GM18868 (cell line): ENCODE results near the gene RREB1.

Source experiments
- ATAC-seq: cut with Tn5 transposase; IDR thresholded peaks from one replicate; pipeline ENCODE4 v1.9.1; 2021; ENCODE audit warnings: mild to moderate bottlenecking, moderate library complexity; ENCODE audit not compliant: unreplicated experiment

Gene RREB1

DNA sequence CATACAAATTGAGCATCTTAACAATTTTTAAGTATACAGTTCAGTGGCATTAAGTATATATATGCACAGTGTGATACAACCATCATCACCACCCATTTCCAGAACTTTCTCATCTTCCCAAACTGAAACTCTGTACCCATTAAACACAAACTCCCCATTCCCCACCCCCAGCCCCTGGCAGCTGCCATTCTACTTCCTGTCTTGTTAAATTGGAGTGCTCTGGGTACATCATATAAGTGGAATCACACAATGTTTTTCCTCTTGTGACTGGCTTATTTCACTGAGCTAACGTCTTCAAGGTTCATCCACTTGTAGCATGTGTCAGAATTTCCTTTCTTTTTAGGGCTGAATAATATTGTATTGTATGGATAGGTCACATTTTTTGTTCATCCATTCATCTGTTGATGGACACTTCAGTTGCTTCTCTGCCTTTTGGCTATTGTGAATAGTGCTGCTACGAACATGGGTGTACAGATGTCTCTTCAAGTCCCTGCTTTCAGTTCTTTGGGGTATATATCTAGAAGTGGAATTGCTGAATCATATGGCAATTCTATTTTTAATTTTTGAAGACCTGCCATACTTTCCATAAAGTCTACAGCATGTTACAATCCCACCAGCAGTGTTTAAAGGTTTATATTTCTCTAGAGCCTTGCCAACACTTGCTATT is 19.6 kb upstream of the RREB1 start:
- ATAC-seq, result no peak

GRCh38 chr6:7098993-7099392 is 8.8 kb upstream of the RREB1 start:
- ATAC-seq, result no peak

- ATAC-seq, result peak; percentile 55
Observed at GRCh38 chr6:7100072-7100752, 7.5 kb upstream of the RREB1 start.

GRCh38 chr6:7100753-7101081 is 7.0 kb upstream of the RREB1 start:
- ATAC-seq, result no peak

DNA sequence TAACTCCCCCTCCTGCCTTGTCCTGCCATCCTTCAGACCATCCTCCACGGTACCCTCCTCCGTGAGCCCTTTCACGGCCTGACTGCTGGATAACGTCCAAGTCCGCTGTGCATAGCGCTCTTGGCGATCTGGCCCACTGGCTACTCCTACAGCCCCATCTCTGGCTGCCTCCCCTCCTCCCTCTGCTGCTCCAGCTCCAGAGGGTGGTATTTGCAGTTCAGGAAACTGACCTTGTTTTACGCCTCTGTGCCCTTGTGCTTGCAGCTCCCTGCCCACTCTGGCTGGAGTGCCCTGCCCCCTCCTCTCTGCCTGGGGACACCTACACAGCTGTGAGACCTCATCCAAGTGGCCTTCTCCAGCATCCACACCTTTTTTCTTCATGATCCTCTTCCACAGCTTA is 6.5 kb upstream of the RREB1 start:
- no peak for ATAC-seq

- ATAC-seq, result no peak
Observed at GRCh38 chr6:7104752-7105151, 3.0 kb upstream of the RREB1 start.

- no peak for ATAC-seq
Observed at GRCh38 chr6:7106215-7106751, 1.5 kb upstream of the RREB1 start.

DNA sequence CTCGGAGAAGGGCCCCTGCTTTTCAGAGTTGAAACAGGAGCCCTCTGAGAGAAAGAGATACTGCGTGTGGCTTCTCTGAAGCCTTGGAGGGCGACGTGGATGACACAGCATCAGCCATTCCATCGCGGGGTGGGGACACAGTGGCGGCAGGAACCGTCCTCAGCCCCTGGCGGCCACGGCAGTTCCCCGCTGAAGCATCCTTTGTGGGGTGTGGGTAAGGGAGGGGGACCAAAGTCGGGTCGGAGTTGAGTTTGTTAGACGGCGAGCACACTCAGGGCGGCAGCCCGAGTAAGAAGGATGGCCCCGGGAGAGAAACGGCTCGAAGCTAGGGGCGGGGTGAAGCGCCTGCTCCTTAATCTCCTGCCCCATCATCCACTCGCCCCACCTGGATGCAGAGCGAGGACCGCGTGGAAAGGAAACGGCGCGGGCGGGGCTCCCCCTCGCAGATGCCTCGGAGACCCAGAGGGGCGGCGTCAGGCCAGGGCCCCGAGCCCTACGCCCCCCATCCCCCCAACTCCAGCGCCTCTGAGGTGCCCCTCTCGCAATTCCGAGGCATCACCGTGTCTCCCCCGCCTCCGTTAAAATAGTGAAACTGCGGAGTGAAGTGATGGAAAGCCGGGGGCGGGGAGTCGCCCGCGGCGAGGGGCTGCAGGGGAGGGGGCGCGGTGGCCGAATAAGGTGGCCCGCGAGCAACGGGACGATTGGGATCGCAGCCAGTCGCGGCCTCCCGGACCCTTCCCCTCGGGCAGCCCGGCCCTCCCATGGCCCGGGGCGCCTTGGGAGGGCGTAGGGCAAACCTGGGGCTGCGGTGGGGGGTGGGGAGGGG is 796 bp upstream of the RREB1 start:
- peak; percentile 45 for ATAC-seq

DNA sequence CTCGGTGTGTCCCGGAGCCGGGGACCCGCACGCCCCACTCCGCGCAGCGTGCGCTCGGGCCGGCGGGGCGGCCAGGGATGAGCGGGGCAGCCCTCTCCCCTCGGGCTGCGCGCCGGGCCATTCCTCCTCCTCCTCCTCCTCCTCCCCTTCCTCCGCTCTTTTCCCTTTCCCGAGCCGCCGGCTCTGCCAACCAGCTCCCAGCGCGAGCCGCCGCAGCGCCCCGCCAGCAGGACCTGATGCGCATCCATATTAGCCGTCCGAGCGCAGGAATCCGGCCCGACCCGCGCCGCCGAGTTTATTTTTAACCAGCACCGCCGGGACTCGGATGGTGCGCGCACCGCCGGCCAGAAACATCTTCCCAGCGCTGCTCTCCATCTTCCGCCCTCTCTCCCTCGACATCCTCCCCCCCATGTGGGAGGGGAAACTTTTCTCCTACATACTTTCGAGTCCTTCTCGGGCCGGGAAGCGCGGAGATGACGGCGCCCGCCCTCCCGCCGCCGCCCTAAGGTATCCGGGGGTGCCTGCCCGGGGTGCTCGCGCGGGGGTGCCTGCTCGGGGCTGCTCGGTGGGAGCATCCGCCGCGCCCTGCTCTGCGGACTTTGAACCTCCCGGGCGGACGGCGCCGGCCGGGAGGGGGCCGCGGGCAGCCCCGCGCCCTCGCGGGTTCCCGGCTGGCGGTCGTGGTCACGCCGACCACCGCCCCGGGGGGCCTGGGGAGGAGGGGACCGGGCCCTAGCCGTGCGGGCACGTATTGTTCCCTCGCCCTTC is 619 bp downstream of the RREB1 start:
- no peak for ATAC-seq

DNA sequence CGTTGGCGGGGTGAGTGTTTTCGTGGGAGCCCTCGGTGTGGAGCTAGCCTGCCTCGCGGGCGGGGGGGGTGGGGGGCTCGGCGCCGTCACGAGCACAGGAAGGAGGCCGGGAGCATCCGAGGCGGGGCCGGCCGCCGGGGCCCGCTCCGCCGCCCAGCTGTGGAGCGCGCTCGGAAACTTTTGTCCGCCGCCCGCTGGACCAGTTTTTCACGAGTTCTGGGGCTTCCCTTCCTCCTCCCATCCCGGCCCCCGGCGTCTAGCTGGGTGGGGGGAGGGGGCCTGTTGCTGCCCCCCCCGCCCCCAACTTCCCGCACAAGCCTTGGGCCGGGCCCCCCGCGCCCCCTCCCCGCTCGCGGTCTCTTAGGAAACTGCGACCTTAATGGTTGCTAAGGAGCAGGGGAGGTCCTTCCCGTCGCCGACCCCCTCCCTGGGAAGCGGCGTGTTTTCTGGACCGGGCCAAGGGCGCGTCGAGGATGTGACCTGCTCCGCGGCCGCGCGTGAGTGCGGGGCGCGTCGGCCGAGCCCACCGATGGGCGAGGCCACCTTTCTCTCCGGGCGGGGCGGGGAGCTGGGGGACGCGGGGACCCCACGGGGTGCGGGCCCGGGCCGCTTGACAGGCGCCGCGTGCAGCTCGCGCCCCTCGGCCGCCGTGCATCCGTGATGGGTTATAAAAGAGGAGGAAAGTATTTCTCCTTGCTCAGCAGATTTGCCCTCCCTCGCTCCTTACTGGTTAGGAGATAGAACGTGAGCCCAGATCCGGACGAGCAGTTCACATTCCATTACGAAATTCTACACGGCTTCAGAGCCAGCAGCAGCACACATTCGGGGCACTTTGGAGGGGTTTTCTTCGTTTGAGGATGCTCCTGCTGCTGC is 1.4 kb downstream of the RREB1 start:
- no peak for ATAC-seq

DNA sequence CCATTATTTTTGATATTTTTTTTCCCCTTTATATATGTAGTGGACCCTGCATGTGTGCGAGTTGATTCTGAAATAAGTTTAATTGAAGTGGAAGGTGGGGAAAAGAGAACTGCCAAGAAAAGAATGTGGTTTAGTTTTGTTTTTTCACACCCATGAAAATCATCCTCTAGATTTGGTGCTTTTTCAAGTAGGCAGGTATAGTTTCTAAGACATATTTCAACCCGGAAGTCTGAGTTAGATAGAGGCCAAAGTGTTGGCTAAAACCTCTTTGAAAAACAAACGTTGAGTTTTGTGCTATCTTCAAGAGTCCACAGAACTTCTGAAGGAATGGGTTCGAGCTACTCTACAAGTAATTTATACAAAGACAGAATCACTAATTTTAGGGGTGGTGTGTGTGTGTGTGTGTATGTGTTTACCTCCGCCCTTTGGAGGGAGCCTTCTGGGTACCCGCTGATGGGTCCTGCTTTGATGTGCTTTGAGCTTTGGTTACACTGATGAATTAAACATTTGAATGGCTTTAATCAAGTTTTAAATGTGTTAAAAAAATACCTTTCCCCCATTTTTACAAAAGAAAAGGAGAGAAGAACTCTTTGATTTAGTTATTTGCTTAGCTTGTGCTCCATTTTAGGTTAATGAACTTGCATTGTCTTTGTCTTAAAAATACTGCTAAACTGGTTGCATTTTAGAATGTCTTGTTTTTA is 2.5 kb downstream of the RREB1 start:
- no peak for ATAC-seq

DNA sequence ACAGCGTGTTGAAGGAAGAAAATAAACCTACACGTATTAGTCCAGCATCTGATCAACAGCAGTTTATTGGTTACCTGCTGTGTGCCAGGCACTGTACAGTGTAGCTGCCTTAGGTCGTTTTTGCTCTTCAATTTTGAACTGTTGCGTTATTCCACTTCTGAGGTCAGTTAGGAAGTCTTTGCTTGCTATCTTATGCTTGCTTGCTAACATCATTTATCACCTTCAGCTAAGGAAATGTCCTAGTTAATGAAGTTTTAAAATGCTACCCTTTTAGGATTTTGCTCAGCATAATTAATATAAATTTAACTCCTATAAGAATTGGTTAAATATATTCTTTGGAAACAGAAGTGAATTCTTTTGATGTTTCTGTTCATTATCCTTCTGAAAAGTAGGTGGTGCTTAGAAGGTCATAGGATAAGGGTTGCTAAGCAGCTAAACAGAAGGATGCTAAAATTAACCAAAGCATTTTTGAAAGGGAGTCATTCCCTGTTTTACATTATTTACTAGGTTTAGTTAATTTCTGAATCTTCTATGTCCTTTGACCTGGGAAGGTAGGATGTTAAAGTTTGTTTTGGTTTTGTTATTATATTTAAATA is 3.4 kb downstream of the RREB1 start:
- ATAC-seq, result no peak

DNA sequence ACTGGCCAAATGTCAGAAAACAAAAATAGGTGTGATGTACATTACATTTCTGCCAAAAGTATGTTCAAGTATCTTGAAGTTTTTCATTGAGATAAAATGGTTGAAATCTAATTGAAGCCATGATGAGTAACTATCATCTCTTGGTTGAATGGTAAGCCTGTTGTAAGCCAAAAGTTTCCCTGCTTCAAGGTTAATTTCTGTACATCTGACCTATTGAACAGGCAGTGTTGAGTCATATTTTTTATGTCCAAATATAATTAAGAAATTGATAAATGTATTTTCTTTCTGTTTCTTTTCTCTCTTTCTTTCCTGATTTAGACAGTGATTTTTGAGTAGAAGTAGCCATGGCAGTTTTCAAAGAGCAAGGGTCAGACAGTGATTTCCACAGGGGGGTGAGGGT is 4.4 kb downstream of the RREB1 start:
- no peak for ATAC-seq

GRCh38 chr6:7112741-7113313 is 5.1 kb downstream of the RREB1 start:
- peak; percentile 65 for ATAC-seq

- no peak for ATAC-seq
Observed at GRCh38 chr6:7114744-7115458, 7.1 kb downstream of the RREB1 start.

- no peak for ATAC-seq
Observed at GRCh38 chr6:7115543-7116231, 7.9 kb downstream of the RREB1 start.

DNA sequence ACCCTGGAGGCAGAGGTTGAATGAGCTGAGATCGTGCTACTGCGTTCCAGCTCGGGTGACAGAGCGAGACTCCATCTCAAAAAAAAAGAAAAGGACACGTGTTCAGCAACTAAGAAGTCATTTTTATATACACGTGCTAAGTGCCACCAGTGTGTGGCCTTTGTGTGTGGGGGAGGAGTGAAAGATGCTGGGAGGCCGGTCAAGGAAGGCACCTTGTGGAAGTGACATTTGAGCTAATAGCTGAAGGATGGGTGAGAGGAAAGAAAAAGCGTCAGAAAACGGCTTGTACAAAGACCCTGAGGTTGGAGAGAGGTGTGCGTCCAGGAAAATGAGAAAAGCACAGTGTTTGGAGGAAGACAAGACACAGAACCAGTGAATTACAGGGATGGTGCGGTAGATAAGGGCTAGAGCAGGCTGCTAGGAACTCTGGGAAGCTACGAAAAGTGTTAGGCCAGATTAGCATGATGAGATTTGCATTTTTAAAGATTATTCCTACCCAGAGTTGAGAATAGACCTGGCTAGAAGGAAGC is 11.6 kb downstream of the RREB1 start:
- ATAC-seq, result no peak
